GM12891 (cell line): ENCODE results near the gene ERAS.
"Not testable (repeated sequence)": the region's sequence is repeated elsewhere in the genome, so short reads cannot be mapped to it uniquely, and the experiment has no call there.

Experiments used
- PAX5 ChIP-seq: IDR thresholded peaks from 2 replicates; pipeline ENCODE4 v1.6.1; 2011; ENCODE audit warnings: low read length, moderate library complexity, mild to moderate bottlenecking; ENCODE audit not compliant: insufficient read depth, severe bottlenecking
- POLR2A ChIP-seq: IDR thresholded peaks from 2 replicates; pipeline ENCODE4 v1.6.1; 2011; ENCODE audit warnings: low read depth, low read length, control low read depth

DNA sequence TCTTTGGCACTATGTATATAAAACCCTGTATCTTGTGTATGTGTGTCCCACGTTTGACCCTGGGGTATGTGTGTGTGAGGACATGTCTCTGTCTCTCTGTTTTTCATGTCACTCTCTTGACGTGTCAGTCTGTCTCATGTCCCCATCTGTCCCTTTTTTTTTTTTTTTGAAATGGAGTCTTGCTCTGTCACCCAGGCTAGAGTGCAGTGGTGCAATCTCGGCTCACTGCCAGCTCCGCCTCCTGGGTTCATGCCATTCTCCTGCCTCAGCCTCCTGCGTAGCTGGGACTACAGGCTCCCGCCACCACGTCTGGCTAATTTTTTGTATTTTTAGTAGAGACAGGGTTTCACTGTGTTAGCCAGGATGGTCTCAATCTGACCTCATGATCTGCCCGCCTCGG, 6.9 kb upstream of the ERAS start:
- TF ChIP-seq POLR2A, PAX5: not testable (repeated sequence)
